HepG2 (cell line): ENCODE results near the gene AHRR.

Experiments used
- CTCF ChIP-seq: sonication (generic); formaldehyde crosslinking; IDR thresholded peaks from 2 replicates; pipeline ENCODE4 v1.5.0; 2020; ENCODE audit warnings: mild to moderate bottlenecking, missing genetic modification reagents, moderate library complexity
- GPN1 ChIP-seq: sonication (generic); formaldehyde crosslinking; IDR thresholded peaks from 2 replicates; pipeline ENCODE4 v1.5.1; 2020; ENCODE audit warnings: missing genetic modification reagents, borderline replicate concordance
- MAX ChIP-seq: IDR thresholded peaks from 2 replicates; pipeline ENCODE4 v1.6.1; 2012; ENCODE audit warnings: inconsistent platforms
- MAZ ChIP-seq, 2 experiments: sonication (generic) in 1 of 2; formaldehyde crosslinking in 1 of 2; IDR thresholded peaks; 2 replicates each; pipeline versions ENCODE4 v1.5.0 to v1.6.1; 2012 to 2020; ENCODE audit warnings: low read depth in 2 of 2, mild to moderate bottlenecking in 2 of 2, borderline replicate concordance in 1 of 2, improper control_type of control experiment in 1 of 2, low read length in 1 of 2, missing genetic modification reagents in 1 of 2, moderate library complexity in 1 of 2
- NFYB ChIP-seq: sonication (generic); formaldehyde crosslinking; IDR thresholded peaks from 2 replicates; pipeline ENCODE4 v1.4.0; 2020; ENCODE audit warnings: missing genetic modification reagents
- PATZ1 ChIP-seq: sonication (generic); formaldehyde crosslinking; IDR thresholded peaks from 2 replicates; pipeline ENCODE4 v1.4.0; 2020; ENCODE audit warnings: missing genetic modification reagents
- POLR2A ChIP-seq, 2 experiments: IDR thresholded peaks; 2 replicates each; pipeline ENCODE4 v1.6.1; 2011; ENCODE audit warnings: low read depth in 2 of 2, low read length in 2 of 2, mild to moderate bottlenecking in 1 of 2, moderate library complexity in 1 of 2; ENCODE audit not compliant: insufficient read depth in 1 of 2
- PRDM4 ChIP-seq: sonication (generic); formaldehyde crosslinking; IDR thresholded peaks from 2 replicates; pipeline ENCODE4 v1.9.0; 2021; ENCODE audit warnings: missing genetic modification reagents, borderline replicate concordance
- RARG ChIP-seq: sonication (generic); formaldehyde crosslinking; IDR thresholded peaks from 2 replicates; pipeline ENCODE4 v1.4.0; 2020; ENCODE audit warnings: low read depth, mild to moderate bottlenecking, missing genetic modification reagents
- ZNF773 ChIP-seq: sonication (generic); formaldehyde crosslinking; IDR thresholded peaks from 2 replicates; pipeline ENCODE4 v1.4.0; 2020; ENCODE audit warnings: missing genetic modification reagents, borderline replicate concordance

GRCh38 chr5:346229-346935 lies 24.9 kb downstream of the AHRR start:
- no peak for TF ChIP-seq CTCF (CRISPR knock-in tag)
- no peak for TF ChIP-seq GPN1 (CRISPR knock-in tag)
- no peak for TF ChIP-seq MAZ (IDR thresholded peaks at IDR 0.05; ENCODE audit: borderline replicate concordance, low read depth, low read length)
- TF ChIP-seq MAZ (CRISPR knock-in tag; IDR thresholded peaks at IDR 0.05; ENCODE audit: low read depth): no peak
- no peak for TF ChIP-seq RARG
- TF ChIP-seq ZNF773 (CRISPR knock-in tag): no peak
- no peak for TF ChIP-seq PRDM4
- TF ChIP-seq PATZ1 (CRISPR knock-in tag): no peak
- no peak for TF ChIP-seq POLR2A (IDR thresholded peaks at IDR 0.05; ENCODE audit: insufficient read depth in 1 of 2, low read depth in 2 of 2, low read length in 2 of 2)
- no peak for TF ChIP-seq MAX
- no peak for TF ChIP-seq NFYB
